Activated CD4-positive, alpha-beta T cell treated with anti-CD3 and anti-CD28 coated beads, Interleukin-2, amount 50 U/mL, for 1 hour (primary cell): ENCODE results near the gene TBXA2R.
A peak's percentile ranks its signal among the peaks of the same experiment; 100 is the strongest.
"Not testable (repeated sequence)": the region's sequence is repeated elsewhere in the genome, so short reads cannot be mapped to it uniquely, and the experiment has no call there.

ENCODE experiments used
- DNase-seq: peaks from one replicate; pipeline ENCODE4 v3.0.0-alpha.2; 2020

Gene TBXA2R

DNA sequence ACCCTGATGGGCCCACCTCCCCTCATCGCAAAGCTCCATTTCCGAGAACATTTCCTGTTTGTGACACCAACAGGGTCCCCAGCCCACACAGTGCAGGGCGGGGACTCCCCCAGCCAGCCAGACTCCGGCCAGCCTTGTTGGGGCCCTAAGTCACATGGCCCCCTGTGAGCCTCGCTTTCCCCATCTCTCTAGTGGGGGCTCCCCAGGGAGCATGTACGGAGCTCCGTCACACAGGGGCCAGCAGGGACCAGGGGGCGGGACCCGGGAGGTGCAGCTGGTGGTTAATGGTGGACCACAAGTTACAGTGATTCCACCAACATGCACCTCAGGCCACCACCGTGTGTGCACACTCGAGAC is 1.7 kb downstream of the TBXA2R start:
- no peak for DNase-seq

GRCh38 chr19:3604227-3604986 is 2.3 kb downstream of the TBXA2R start:
- no peak for DNase-seq

- no peak for DNase-seq
These were observed 3.4 kb downstream of the TBXA2R start for GRCh38 chr19:3603121-3603811.

DNA sequence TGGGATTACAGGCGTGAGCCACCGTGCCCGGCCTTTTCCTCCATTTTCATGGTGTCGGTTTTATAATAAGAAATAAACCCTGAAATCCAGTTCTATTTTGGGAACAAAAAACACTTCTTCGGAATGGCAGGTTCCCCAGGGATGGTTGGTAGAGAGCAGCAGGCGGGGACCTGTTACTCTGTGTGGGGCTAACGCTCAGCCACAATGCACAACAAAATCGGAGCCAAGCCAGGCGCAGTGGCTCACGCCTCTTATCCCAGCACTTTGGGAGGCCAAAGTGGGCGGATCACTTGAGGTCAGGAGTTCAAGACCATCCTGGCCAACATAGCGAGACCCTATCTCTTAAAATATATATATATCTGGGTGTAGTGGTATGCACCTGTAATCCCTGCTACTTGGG is 5.7 kb downstream of the TBXA2R start:
- no peak for DNase-seq

GRCh38 chr19:3599776-3600187 is 6.9 kb downstream of the TBXA2R start:
- DNase-seq: no peak

DNA sequence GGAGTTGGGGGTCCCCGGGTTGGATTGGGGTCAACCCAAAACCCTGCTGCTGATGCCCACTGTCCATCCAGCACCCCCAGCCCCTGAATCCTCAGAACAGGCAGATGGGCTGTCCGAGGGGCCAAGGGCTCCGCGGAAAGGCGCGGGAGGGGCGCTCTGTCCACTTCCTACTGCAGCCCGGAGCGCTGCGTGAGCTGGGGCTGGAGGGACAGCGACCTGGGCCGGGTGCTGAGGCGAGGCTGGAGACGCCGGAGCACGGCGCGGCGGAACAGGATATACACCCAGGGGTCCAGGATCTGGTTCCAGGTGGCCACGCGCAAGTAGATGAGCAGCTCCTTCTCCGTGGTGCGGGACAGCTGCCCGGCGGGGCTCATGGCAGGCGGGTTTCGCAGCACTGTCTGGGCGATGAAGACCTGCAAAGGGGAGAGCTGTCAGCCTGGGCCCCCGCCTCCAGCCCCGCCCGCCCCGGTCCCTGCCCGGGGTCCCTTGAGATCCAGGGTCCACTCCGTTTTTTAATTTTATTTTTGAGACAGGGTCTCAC is 11.1 kb downstream of the TBXA2R start:
- DNase-seq: no peak

- DNase-seq: no peak
These were observed 13.5 kb downstream of the TBXA2R start for GRCh38 chr19:3593156-3593555.

DNA sequence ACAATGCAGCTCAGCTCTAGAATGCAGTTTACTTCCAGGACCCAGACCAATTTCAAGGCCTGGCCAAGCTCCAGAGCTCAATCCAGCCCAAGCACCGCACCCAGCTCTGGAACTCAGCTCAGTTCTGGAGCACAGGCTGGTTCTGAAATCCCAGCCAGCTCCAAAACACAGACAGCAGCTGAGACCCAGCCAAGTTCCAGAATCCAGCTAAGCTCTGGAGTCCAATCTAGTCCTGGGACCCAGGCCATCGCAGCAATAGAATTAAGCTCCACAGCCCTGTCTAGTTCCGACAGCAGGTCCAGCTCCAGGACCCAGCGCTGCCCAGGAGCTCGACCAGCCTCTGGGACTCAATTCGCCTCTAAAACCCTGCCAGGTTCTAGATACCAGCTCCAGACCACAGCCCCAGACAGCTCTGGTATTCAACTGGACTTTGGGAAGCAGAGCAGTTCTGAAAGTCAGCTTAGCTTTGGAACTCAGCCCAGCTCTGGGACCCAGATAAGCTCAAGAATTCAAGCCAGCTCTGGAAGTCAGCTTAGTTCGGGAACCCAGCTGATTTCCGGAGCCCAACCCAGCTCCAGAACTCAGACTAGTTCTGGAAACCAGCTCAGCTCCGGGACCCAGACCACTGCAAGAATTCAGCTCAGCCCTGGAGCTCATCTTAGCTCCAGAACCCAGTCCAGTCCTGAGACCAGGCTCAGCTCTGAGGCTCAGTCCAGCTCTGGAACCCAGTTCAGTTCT is 14.6 kb downstream of the TBXA2R start:
- no peak for DNase-seq

GRCh38 chr19:3590991-3591659 is 15.6 kb downstream of the TBXA2R start:
- DNase-seq: no peak

DNA sequence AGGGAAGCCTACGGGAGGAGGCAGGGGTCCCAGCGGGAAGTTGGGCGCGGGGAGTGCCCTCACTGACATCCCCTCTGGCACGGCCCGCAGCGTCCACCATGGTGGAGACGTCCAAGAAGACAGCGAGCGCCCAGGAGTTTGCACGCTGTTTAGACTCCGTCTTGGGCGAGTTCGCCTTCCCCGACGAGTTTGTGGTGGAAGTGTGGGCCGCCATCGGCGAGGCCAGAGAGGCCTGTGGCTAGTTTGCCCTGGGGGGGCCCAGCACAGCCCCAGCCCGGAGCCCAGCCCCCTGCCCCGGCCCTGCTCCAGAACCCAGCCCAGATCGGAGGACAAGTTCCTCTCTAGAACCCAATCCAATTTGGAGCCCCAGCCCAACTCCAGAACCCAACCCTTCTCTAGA is 16.7 kb downstream of the TBXA2R start:
- DNase-seq: no peak

DNA sequence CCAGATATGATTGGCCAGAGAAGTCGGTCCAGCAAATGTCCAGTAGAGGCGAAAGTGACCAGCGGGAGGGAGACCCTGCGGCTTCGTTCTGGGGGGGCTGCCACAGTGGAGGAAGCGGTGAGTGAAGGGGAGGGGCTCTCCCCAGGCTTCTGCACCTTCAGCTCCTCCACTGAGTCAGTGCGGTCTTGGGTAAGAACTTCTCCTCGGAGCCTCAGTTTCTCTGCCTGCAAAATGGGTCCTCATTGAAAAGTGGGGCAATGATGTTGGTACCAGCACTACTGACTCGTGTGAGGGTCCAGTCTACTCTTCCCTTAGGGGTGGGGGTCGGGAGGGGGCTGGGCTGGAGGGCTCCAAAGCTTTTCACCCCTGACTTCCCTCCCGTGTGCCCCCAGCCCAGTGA is 17.2 kb downstream of the TBXA2R start:
- no peak for DNase-seq

- DNase-seq: no peak
These were observed 19.8 kb downstream of the TBXA2R start for GRCh38 chr19:3586707-3587346.

GRCh38 chr19:3586127-3586626 is 20.5 kb downstream of the TBXA2R start:
- DNase-seq: peak; percentile 48

DNA sequence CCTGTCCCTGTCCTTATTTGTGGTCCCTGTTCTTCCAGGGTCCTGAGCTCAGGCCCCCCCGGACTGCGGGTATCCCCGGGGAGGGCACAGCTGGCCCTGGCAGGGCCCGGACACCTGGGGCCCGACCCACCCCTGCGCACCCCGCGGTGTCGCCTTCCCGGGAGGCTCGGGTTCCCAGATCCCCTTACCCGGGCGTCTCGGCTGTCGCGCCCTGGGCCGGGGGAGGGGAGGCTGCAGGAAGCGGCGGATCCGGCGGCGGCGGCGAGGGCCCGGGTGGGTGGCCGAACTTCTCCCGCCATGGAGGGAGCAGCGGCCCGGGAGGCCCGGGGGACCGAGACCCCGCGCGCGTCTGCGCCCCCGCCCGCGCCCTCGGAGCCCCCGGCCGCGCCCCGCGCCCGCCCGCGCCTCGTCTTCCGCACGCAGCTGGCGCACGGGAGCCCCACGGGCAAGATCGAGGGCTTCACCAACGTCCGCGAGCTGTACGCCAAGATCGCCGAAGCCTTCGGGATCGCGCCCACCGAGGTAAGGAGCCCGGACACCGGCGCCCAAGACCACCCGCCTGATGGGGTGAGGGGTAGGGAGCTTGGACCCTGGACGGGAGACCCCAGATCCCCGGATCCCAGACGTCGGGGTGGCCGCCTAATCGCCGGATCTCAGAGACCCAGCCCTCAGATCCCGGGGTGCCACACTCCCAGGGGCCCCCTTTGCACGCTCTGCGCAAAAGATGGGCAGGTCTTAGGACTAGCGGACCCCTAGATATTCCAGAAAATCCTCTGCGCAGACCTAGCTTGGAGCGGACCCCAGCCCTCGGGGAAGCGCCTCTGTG is 21.2 kb downstream of the TBXA2R start, which contains the start of gene GIPC3:
GIPC3 (plus strand) TSS at position 178 of the 826 bp plus-strand sequence; CDS start at position 298, 120 bp downstream.
- no peak for DNase-seq

GRCh38 chr19:3584036-3584802 is 22.5 kb downstream of the TBXA2R start:
- DNase-seq: not testable (repeated sequence)

DNA sequence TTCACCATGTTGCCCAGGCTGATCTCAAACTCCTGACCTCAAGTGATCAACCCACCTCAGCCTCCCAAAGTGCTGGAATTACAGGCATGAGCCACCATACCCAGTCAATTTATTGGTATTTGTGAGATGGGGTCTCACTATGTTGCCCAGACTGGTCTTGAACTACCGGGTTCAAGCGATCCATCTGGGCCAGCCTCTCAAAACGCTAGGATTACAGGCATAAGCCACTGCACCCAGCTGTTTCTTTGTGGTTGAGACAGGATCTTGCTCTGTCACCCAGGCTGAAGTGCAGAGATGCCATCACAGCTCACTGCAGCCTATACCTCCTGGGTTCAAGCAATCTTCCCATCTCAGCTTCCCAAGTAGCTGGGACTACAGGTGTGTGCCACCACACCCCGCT is 24.9 kb downstream of the TBXA2R start:
- DNase-seq: not testable (repeated sequence)

GRCh38 chr19:3580156-3580934 is 26.3 kb downstream of the TBXA2R start:
- no peak for DNase-seq

DNA sequence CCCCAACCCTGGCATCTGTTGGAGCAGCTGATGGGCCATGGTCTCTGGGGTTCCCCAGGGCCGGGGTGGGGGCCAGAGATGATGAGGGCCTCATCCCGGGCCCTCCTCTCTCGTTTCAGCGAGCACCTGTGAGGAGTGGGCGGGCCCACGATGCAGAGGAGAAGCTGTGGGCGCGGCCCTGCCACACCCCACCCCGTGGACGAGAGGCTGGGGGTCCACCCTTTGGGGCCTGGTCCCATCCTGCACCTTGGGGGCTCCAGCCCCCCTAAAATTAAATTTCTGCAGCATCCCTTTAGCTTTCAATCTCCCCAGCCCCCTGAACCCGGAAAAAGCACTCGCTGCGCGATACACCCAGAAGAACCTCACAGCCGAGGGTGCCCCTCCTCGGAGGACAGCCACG is 28.3 kb downstream of the TBXA2R start:
- DNase-seq: no peak

GRCh38 chr19:3577723-3578344 is 28.8 kb downstream of the TBXA2R start:
- no peak for DNase-seq
